Measurements from ENCODE around the gene TMEM37.

TMEM37 gene

GRCh38 chr2:119426801-119427395 lies 4.8 kb upstream of the TMEM37 start:
- TF ChIP-seq CTCF (IDR thresholded peaks at IDR 0.05; ENCODE audit: low read depth, low read length) = no peak
- DNase-seq (ENCODE audit: low read depth, low spot score) = no peak
- no peak overlapping the region for H3K4me3 ChIP-seq (ENCODE audit: low read depth, low read length)
- in situ Hi-C loops (cut with HindIII; ENCODE audit: low sequenced_read_pairs) = no loop called here

- H3K4me3 ChIP-seq (ENCODE audit: low read depth, low read length) = no peak overlapping the region
- no peak for TF ChIP-seq CTCF (IDR thresholded peaks at IDR 0.05; ENCODE audit: low read depth, low read length)
- no peak for DNase-seq (ENCODE audit: low read depth, low spot score)
- in situ Hi-C loops (cut with HindIII; ENCODE audit: low sequenced_read_pairs) = no loop called here
Observed at GRCh38 chr2:119427756-119428155, 3.9 kb upstream of the TMEM37 start.

- no peak overlapping the region for H3K4me3 ChIP-seq (ENCODE audit: low read depth, low read length)
- no peak for TF ChIP-seq CTCF (IDR thresholded peaks at IDR 0.05; ENCODE audit: low read depth, low read length)
- DNase-seq (ENCODE audit: low read depth, low spot score) = no peak
- in situ Hi-C loops (cut with HindIII; ENCODE audit: low sequenced_read_pairs) = no loop called here
Observed at GRCh38 chr2:119428488-119429224, 3.0 kb upstream of the TMEM37 start.

- no peak for TF ChIP-seq CTCF (IDR thresholded peaks at IDR 0.05; ENCODE audit: low read depth, low read length)
- in situ Hi-C loops (cut with HindIII; ENCODE audit: low sequenced_read_pairs) = no loop called here
- peak; percentile 16 for DNase-seq (ENCODE audit: low read depth, low spot score)
- no peak overlapping the region for H3K4me3 ChIP-seq (ENCODE audit: low read depth, low read length)
Observed at GRCh38 chr2:119429225-119429981, 2.3 kb upstream of the TMEM37 start.

- in situ Hi-C loops (cut with HindIII; ENCODE audit: low sequenced_read_pairs) = no loop called here
- no peak for TF ChIP-seq CTCF (IDR thresholded peaks at IDR 0.05; ENCODE audit: low read depth, low read length)
- H3K4me3 ChIP-seq (ENCODE audit: low read depth, low read length) = no peak overlapping the region
- no peak for DNase-seq (ENCODE audit: low read depth, low spot score)
Observed at GRCh38 chr2:119430023-119430498, 1.6 kb upstream of the TMEM37 start.

GRCh38 chr2:119431976-119432850 lies 559 bp downstream of the TMEM37 start:
- H3K4me3 ChIP-seq (ENCODE audit: low read depth, low read length) = peak overlapping the region; percentile 43
- in situ Hi-C loops (cut with HindIII; ENCODE audit: low sequenced_read_pairs) = no loop called here
- TF ChIP-seq CTCF (IDR thresholded peaks at IDR 0.05; ENCODE audit: low read depth, low read length) = no peak
- DNase-seq (ENCODE audit: low read depth, low spot score) = peak; percentile 79
